GM06990 (cell line): ENCODE results near the gene ST8SIA6.

Source experiments
- DNase-seq: peaks from one replicate; pipeline ENCODE4 v3.0.0-alpha.2; 2011; ENCODE audit not compliant: insufficient read length; ENCODE audit errors: extremely low read depth
- H3K27me3 ChIP-seq: replicated peaks from 2 replicates; pipeline ENCODE4 v1.6.0; 2011; ENCODE audit warnings: low read length; ENCODE audit not compliant: control insufficient read depth, insufficient read depth
- H3K36me3 ChIP-seq: 2 replicates; pipeline ENCODE4 v1.5.1; 2011; ENCODE audit warnings: low read length; ENCODE audit not compliant: control insufficient read depth, insufficient read depth
- H3K4me3 ChIP-seq: replicated peaks from 2 replicates; pipeline ENCODE4 v1.5.1; 2011; ENCODE audit warnings: low read depth, mild to moderate bottlenecking, control low read depth, low read length
- CTCF ChIP-seq: IDR thresholded peaks from 2 replicates; pipeline ENCODE4 v1.5.1; 2011; ENCODE audit warnings: low read length, control low read depth, mild to moderate bottlenecking, inconsistent platforms; ENCODE audit not compliant: insufficient read depth, poor library complexity, severe bottlenecking

ST8SIA6 gene

GRCh38 chr10:17353568-17354300 lies 100.7 kb downstream of the ST8SIA6 start:
- H3K4me3 ChIP-seq, result no peak overlapping the region
- no peak for TF ChIP-seq CTCF
- no peak for DNase-seq

GRCh38 chr10:17352583-17352982 lies 101.8 kb downstream of the ST8SIA6 start:
- TF ChIP-seq CTCF, result no peak
- no peak for DNase-seq
- no peak overlapping the region for H3K4me3 ChIP-seq
- H3K27me3 ChIP-seq, result no peaks in the 10 kb centered on the region; the same call in 1 of the 2 replicates
- no peaks in the 10 kb centered on the region for H3K36me3 ChIP-seq

More at GRCh38 chr10:17353568-17354300, 100.7 kb downstream of the ST8SIA6 start:
- Histone ChIP-seq H3K27me3 (no peaks in the 10 kb centered on the region; the same call in 1 of the 2 replicates), H3K36me3 (no peaks in the 10 kb centered on the region)

GRCh38 chr10:17351506-17351905 lies 102.9 kb downstream of the ST8SIA6 start:
- no peak for DNase-seq
- no peak for TF ChIP-seq CTCF
- no peak overlapping the region for H3K4me3 ChIP-seq

GRCh38 chr10:17349717-17350116 lies 104.7 kb downstream of the ST8SIA6 start:
- TF ChIP-seq CTCF, result no peak
- no peak overlapping the region for H3K4me3 ChIP-seq
- no peak for DNase-seq
- H3K36me3 ChIP-seq, result no peaks in the 10 kb centered on the region
- no peaks in the 10 kb centered on the region for H3K27me3 ChIP-seq

More at GRCh38 chr10:17351506-17351905, 102.9 kb downstream of the ST8SIA6 start:
- Histone ChIP-seq H3K27me3 (no peaks in the 10 kb centered on the region), H3K36me3 (no peaks in the 10 kb centered on the region)

- H3K27me3 ChIP-seq, result no peaks in the 10 kb centered on the region
- H3K4me3 ChIP-seq, result no peak overlapping the region
- no peak for DNase-seq
- TF ChIP-seq CTCF, result no peak
- no peaks in the 10 kb centered on the region for H3K36me3 ChIP-seq
Measured at GRCh38 chr10:17348501-17349349, 105.7 kb downstream of the ST8SIA6 start.
